Activated B cell treated with CpG ODN at 0.5 μM for 24 hours (primary cell): ENCODE results near the gene CHKB. TPM values are rescaled to one million over a fixed set of nuclear protein-coding genes. Genes with fewer than 3 reads are reported as not detected.

ENCODE experiments used
- ATAC-seq: fragments of 200-7000 bp; cut with Tn5 transposase; one replicate; pipeline ENCODE4 v1.10.0; 2021; ENCODE audit warnings: low read depth, mild to moderate bottlenecking, moderate library complexity
- CTCF ChIA-PET: fragments of 350-600 bp; sonication (Branson Sonifier 250); formaldehyde crosslinking; loops from one replicate; lab custom pipeline; 2021; ENCODE audit warnings: antibody characterized with exemption; lab: Charles Lee
- POLR2A ChIA-PET: fragments of 350-600 bp; sonication (Branson Sonifier 250); formaldehyde crosslinking; loops from one replicate; lab custom pipeline; 2021; ENCODE audit warnings: antibody characterized with exemption; lab: Charles Lee
- DNase-seq: peaks from one replicate; pipeline ENCODE4 v3.0.0; 2022
- H3K27ac Mint-ChIP-seq: one replicate; pipeline ENCODE4 v1.8.0; 2020; ENCODE audit warnings: mixed read lengths
- H3K27me3 Mint-ChIP-seq: one replicate; pipeline ENCODE4 v1.8.0; 2021; ENCODE audit warnings: mixed read lengths
- H3K36me3 Mint-ChIP-seq: one replicate; pipeline ENCODE4 v1.8.0; 2021; ENCODE audit warnings: low read depth, mixed read lengths
- H3K4me1 Mint-ChIP-seq: one replicate; pipeline ENCODE4 v1.8.0; 2021; ENCODE audit warnings: mixed read lengths
- H3K4me3 Mint-ChIP-seq: one replicate; pipeline ENCODE4 v1.8.0; 2020; ENCODE audit warnings: mild to moderate bottlenecking, mixed read lengths
- H3K9me3 Mint-ChIP-seq: one replicate; pipeline ENCODE4 v1.8.0; 2020; ENCODE audit warnings: mixed read lengths
- intact Hi-C: fragments of 100-400 bp; cut with micrococcal nuclease; formaldehyde crosslinking; loops from one replicate; pipeline ENCODE4 v1.15.1; 2024
- total RNA-seq: library from RNA; stranded (reverse); gene quantifications from 2 replicates; pipeline ENCODE4 v1.2.3, GENCODE V29; 2022
- TF ChIP-seq, protein P1 (sequence below): fragments of 200-600 bp; IDR thresholded peaks from one replicate; pipeline ENCODE4 v1.8.0; 2022; ENCODE audit warnings: antibody characterized with exemption, mild to moderate bottlenecking

The CHKB gene
- total RNA-seq, 1 donor from 2014 or later = 158 TPM

DNA sequence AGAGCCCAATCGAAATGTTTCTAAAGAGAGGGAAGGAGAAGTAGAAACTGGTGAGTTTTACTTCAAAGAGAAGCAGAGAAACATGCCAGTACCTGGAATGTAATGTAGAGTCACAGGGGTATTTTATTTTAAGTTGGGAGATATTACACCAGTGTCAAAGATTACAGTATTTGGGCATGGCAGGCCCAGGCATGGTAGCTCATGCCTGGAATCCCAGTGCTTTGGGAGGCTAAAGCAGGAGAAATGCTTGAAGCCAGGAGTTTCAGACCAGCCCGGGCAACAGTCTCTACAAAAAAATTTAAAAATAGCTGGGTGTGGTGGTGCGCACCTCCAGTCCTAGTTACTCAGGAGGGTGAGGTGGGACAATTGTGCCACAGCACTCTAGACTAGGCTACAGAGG, 22.6 kb downstream of the CHKB start:
- DNase-seq = no peak
- ChIA-PET CTCF (interaction anchor here (1.7 kb wide), 1 partner anchor 34 kb away, joined by 5 read pairs; the partner anchor contains the start of gene SCO2), POLR2A (interaction anchor here (1.2 to 1.4 kb wide), 3 partner anchors 9 to 30 kb away, joined by 3 to 4 read pairs (median 4); partner anchors contain the start of gene TYMP)
- Mint-ChIP-seq H3K36me3 (peaks cover 1% of the 10 kb centered on the region), H3K4me3 (no peak overlapping the region), H3K27ac (no peak overlapping the region), H3K9me3 (no peaks in the 10 kb centered on the region), H3K4me1 (peaks cover 15% of the 10 kb centered on the region), H3K27me3 (peaks cover 1% of the 10 kb centered on the region)
- intact Hi-C loops = no loop called here
- no peak for ATAC-seq
- TF ChIP-seq, protein P1, sequence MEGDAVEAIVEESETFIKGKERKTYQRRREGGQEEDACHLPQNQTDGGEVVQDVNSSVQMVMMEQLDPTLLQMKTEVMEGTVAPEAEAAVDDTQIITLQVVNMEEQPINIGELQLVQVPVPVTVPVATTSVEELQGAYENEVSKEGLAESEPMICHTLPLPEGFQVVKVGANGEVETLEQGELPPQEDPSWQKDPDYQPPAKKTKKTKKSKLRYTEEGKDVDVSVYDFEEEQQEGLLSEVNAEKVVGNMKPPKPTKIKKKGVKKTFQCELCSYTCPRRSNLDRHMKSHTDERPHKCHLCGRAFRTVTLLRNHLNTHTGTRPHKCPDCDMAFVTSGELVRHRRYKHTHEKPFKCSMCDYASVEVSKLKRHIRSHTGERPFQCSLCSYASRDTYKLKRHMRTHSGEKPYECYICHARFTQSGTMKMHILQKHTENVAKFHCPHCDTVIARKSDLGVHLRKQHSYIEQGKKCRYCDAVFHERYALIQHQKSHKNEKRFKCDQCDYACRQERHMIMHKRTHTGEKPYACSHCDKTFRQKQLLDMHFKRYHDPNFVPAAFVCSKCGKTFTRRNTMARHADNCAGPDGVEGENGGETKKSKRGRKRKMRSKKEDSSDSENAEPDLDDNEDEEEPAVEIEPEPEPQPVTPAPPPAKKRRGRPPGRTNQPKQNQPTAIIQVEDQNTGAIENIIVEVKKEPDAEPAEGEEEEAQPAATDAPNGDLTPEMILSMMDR = no peak

DNA sequence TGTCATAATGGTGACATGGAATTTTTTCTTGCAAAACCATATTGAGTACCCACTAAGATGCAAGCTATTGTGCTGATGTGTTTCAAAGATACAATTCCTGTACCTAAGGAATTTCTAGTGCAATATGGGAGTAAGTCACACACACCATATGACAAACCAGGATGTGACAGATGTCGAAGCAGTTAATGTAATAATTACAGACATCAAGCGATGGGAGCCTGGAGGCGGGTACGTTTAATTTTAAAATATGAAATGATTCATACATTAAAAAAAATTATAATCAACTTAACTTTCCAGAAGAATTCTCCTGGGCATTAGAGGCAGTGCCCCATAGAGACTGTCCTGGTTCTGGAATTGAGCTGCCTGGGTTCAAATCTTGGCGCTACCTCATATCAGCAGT, 25.9 kb downstream of the CHKB start:
- POLR2A ChIA-PET = interaction anchor here (0.7 to 1.7 kb wide), 3 partner anchors 9 to 26 kb away, joined by 3 to 8 read pairs (median 4); no protein-coding TSS in a partner anchor
- Mint-ChIP-seq H3K27ac (no peak overlapping the region), H3K4me3 (no peak overlapping the region), H3K4me1 (peaks cover 2% of the 10 kb centered on the region), H3K9me3 (no peaks in the 10 kb centered on the region), H3K36me3 (no peaks in the 10 kb centered on the region), H3K27me3 (no peaks in the 10 kb centered on the region)
- TF ChIP-seq, protein P1 = no peak
- DNase-seq = no peak
- no peak for ATAC-seq
- CTCF ChIA-PET = interaction anchor here (1.2 to 1.6 kb wide), 2 partner anchors 31 to 110 kb away, joined by 4 read pairs; partner anchors contain the start of gene SCO2
- intact Hi-C loops = no loop called here

DNA sequence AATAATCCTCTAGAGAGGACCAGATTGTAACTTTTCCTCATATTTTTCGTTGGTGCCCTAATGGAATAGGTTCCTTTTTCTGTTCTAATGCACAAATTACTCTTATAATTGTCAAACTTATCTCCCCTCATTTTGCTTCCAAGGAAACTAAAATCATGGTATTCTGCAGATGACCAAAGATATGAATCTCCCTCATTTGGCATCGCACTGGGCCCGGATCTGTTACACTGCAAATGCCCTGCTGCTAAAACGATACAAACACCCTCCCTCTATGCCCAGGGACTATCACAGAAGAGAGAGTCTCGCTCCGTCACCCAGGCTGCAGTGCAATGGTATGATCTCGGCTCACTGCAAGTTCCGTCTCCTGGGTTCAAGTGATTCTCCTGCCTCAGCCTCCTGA, 29.3 kb downstream of the CHKB start:
- Mint-ChIP-seq H3K27me3 (no peaks in the 10 kb centered on the region), H3K4me3 (no peak overlapping the region), H3K4me1 (peaks cover 15% of the 10 kb centered on the region), H3K9me3 (no peaks in the 10 kb centered on the region), H3K36me3 (no peaks in the 10 kb centered on the region), H3K27ac (no peak overlapping the region)
- intact Hi-C loops = no loop called here
- no peak for ATAC-seq
- CTCF ChIA-PET = interaction anchor here (1.7 kb wide), 1 partner anchor 27 kb away, joined by 4 read pairs; the partner anchor contains the start of gene SCO2
- TF ChIP-seq, protein P1 = no peak
- no peak for DNase-seq
- POLR2A ChIA-PET = interaction anchor here (16.7 kb wide), 1 partner anchor 23 kb away, joined by 946 read pairs; the partner anchor contains the start of genes SCO2 and TYMP

DNA sequence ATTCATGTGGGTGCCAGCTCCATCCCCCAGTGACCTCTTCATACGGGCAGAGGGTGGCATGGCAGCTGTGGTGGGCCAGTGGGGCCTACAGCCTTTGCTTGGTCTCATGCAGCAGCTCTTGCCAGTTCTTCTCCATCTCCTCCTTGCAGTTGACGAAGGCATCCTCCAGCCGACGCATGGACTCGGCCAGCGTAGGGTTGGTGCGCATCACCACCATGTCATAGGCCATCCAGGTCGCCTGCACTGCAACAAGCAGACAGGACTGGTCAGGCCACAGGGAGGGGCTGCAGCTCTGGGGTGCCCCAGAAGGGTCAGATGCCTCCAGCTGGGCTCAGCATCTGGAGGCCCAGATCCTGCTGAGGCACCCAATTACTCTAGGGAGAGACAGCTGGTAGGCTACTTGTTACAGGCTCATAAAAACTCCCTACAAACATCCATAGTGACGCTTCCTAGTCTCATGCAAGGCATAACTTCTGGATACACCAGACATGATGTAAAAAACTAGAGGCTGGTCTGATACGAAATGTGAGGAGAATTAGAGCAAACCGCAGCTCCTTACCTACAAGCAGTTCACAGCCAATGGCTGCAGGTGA, 31.4 kb downstream of the CHKB start:
- H3K4me3 Mint-ChIP-seq = no peak overlapping the region
- peaks cover 20% of the 10 kb centered on the region for H3K4me1 Mint-ChIP-seq
- H3K27me3 Mint-ChIP-seq = no peaks in the 10 kb centered on the region
- no peaks in the 10 kb centered on the region for H3K36me3 Mint-ChIP-seq
- POLR2A ChIA-PET = interaction anchor here (0.6 to 16.7 kb wide), 7 partner anchors 9 to 85 kb away, joined by 3 to 946 read pairs (median 4); partner anchors contain the start of genes CHKB, CPT1B, SCO2 and SYCE3
- H3K27ac Mint-ChIP-seq = no peak overlapping the region
- TF ChIP-seq, protein P1 = no peak
- intact Hi-C loops = no loop called here
- no peaks in the 10 kb centered on the region for H3K9me3 Mint-ChIP-seq
- ATAC-seq = no peak
- CTCF ChIA-PET = interaction anchor here (0.9 to 1.1 kb wide), 2 partner anchors 12 to 25 kb away, joined by 3 read pairs; no protein-coding TSS in a partner anchor
- DNase-seq = no peak

DNA sequence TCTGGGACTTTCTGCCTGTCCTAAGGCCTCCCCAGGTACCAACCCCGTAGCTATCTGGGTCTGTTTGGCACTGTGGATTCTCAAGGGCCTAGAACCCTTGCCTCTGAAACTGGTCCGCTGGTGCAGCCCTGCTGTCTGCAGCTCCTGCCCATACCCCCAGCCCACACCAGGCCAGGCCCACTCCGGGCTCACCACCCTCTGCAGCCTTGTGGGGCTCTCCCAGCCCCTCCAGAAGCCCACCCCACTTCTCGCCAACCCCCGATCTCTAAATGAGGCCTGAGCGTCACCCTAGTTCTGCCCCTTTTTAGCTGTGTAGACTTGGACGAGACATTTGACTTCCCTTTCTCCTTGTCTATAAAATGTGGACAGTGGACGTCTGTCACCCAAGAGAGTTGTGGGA, 32.3 kb downstream of the CHKB start:
- ATAC-seq (no peak), DNase-seq (no peak)
- Mint-ChIP-seq H3K27ac (peak overlapping the region; percentile 35), H3K4me3 (peak overlapping the region; percentile 48), H3K4me1 (peaks cover 25% of the 10 kb centered on the region), H3K36me3 (no peaks in the 10 kb centered on the region), H3K9me3 (no peaks in the 10 kb centered on the region), H3K27me3 (no peaks in the 10 kb centered on the region)
- intact Hi-C loops = no loop called here
- ChIA-PET POLR2A (interaction anchor here (0.6 to 16.7 kb wide), 9 partner anchors 9 to 563 kb away, joined by 3 to 946 read pairs (median 4); partner anchors contain the start of genes CHKB, CPT1B, SCO2 and SYCE3), CTCF (interaction anchor here (0.9 to 1.1 kb wide), 2 partner anchors 11 to 24 kb away, joined by 3 read pairs; no protein-coding TSS in a partner anchor)
- TF ChIP-seq, protein P1 = no peak
